Heart right ventricle (tissue), 16 donors: ENCODE results near the gene ENTPD7. TPM values are rescaled to one million over a fixed set of nuclear protein-coding genes. Genes with fewer than 3 reads are reported as not detected.

Source experiments
- ATAC-seq, 8 donors: fragments of 200-7000 bp; cut with Tn5 transposase; one replicate each; pipeline ENCODE4 v1.9.1; 2020; ENCODE audit warnings: mild to moderate bottlenecking in 8 of 8, moderate library complexity in 8 of 8, moderate number of reproducible peaks in 1 of 8
- DNase-seq, 2 donors: peaks; one replicate each; pipeline ENCODE4 v3.0.0-alpha.2; 2020
- H3K27ac ChIP-seq, 10 donors: fragments of 200-600 bp; sonication (generic) in 2 of 10; one replicate each; pipeline versions ENCODE4 v1.5.0 to v1.8.0; 2020 to 2022; ENCODE audit warnings: mild to moderate bottlenecking in 3 of 10
- H3K27me3 ChIP-seq, 7 donors: fragments of 200-600 bp; one replicate each; pipeline ENCODE4 v1.8.0; 2021 to 2022; ENCODE audit warnings: mild to moderate bottlenecking in 2 of 7
- H3K36me3 ChIP-seq, 9 donors: fragments of 200-600 bp; sonication (generic) in 1 of 9; one replicate each; pipeline versions ENCODE4 v1.5.0 to v1.8.0; 2020 to 2022; ENCODE audit warnings: mild to moderate bottlenecking in 2 of 9
- H3K4me1 ChIP-seq, 9 donors: fragments of 200-600 bp; sonication (generic) in 1 of 9; one replicate each; pipeline versions ENCODE4 v1.5.0 to v1.8.0; 2020 to 2022; ENCODE audit warnings: mild to moderate bottlenecking in 4 of 9
- H3K4me3 ChIP-seq, 10 donors: fragments of 200-600 bp; sonication (generic) in 2 of 10; one replicate each; pipeline versions ENCODE4 v1.5.0 to v1.8.0; 2020 to 2022; ENCODE audit warnings: mild to moderate bottlenecking in 7 of 10, moderate library complexity in 2 of 10
- H3K9me3 ChIP-seq, 11 donors: fragments of 200-600 bp in 10 of 11; sonication (generic) in 2 of 11; one replicate each; pipeline versions ENCODE4 v1.5.0 to v1.8.0; 2013 to 2022; ENCODE audit warnings: mild to moderate bottlenecking in 2 of 11, control low read depth in 1 of 11, moderate library complexity in 1 of 11
- CTCF ChIP-seq, 9 donors: fragments of 200-600 bp; sonication (generic) in 2 of 9; IDR thresholded peaks; one replicate each; pipeline versions ENCODE4 v1.5.0 to v1.8.0; 2021 to 2022; ENCODE audit warnings: antibody characterized with exemption in 9 of 9, mild to moderate bottlenecking in 5 of 9, moderate library complexity in 1 of 9
- WGBS, 2 donors: extraction: QIAGEN DNeasy Blood & Tissue Kit; methylation state at CpG; one replicate each; pipeline ENCODE4 v1.1.7; 2013; ENCODE audit warnings: inconsistent platforms in 1 of 2; 5-methylcytosine and 5-hydroxymethylcytosine counted together
- intact Hi-C, 10 donors: fragments of 100-400 bp; cut with DNase I; formaldehyde crosslinking; loops; one replicate each; pipeline versions ENCODE4 v1.11.1 to v1.14.2; 2022
- polyA plus RNA-seq, 2 donors: library from polyadenylated mRNA; stranded (reverse); fragments of 200-250 nt; gene quantifications; one replicate each; pipeline ENCODE4 v1.2.3, GENCODE V29; 2013
- total RNA-seq, 10 donors: library from RNA; stranded (reverse); fragmentation: NEBNext Ultra II Directional in 3 of 10; extraction: Animal tissue kit (Norgen Biotek cat#: 25700) in 3 of 10; gene quantifications; one replicate each; pipeline versions ENCODE4 v1.2.1 to v1.2.4, GENCODE V29; 2021 to 2023
- donor health status: Arrhythmogenic right ventricular cardiomyopathy.
- donor health status: ischemic (EF 13 %, LVEDD 7.1; RV severe dilation, severe dysfunction).
- donor health status: healthy with polysubstance abuse.
- donor health status: DM: no; HTN: yes; CAD: no.
- donor health status: DM: no; HTN: no; CAD: no.
- donor health status: ischemic (EF 25% LVEDD 6.9; RV normal size, moderate dysfunction).
- donor health status: ischemic (EF 25% LVEDD 5.7; RV mildly dilated, moderate dysfunction).
- donor health status: healthy.
- donor health status: DM: yes; HTN: yes; CAD: no.
- donor health status: Ischemic cardiomyopathy.
- donor health status: ischemic (EF 35%, LVEDD 5.7; RV mildly dilated, moderate dysfunction).
- donor health status: nonischemic (EF 11% LVEDD 7.7; RV severe dilation, severe dysfunction).
- donor health status: DM: yes; HTN: yes; CAD: no.
- donor health status: PGD.
- donor health status: ischemic (EF 29% LVEDD 5.4; RV normal size, mild dysfunction).
- donor health status: nonischemic (EF 23%, LVEDD 6.1; RV moderate dilation, normal function).

The ENTPD7 gene
- total and polyA plus RNA-seq, 12 donors = 0.22 to 3.8 (median 2.3) TPM

- TF ChIP-seq CTCF (IDR thresholded peaks at IDR 0.05) = peak in 8 of 9 donors; percentile 7 to 59 (median 54)
- no peak overlapping the region for H3K27ac ChIP-seq
- no peak overlapping the region for H3K4me3 ChIP-seq
- peaks cover 0 to 100% (median 18%) of the 10 kb centered on the region in 9 donors for H3K36me3 ChIP-seq
- no peaks in the 10 kb centered on the region for H3K9me3 ChIP-seq
- H3K4me1 ChIP-seq = no peaks in the 10 kb centered on the region
- no peaks in the 10 kb centered on the region for H3K27me3 ChIP-seq
- peak in 1 of 2 donors; percentile 23 for DNase-seq
- intact Hi-C loops = loop anchor here in 3 of 10 donors (5.0 to 10.0 kb wide), 3 partner anchors 149 to 274 kb away; no protein-coding TSS in a partner anchor
- ATAC-seq = peak in 4 of 8 donors; percentile 63 to 80 (median 71)
These were observed 51.9 kb downstream of the ENTPD7 start for GRCh38 chr10:99711129-99711719.

- no peak for TF ChIP-seq CTCF (IDR thresholded peaks at IDR 0.05)
- intact Hi-C loops = loop anchor here in 3 of 10 donors (5.0 to 10.0 kb wide), 3 partner anchors 152 to 277 kb away; no protein-coding TSS in a partner anchor
- Histone ChIP-seq H3K27me3 (no peaks in the 10 kb centered on the region), H3K9me3 (no peaks in the 10 kb centered on the region), H3K27ac (no peak overlapping the region), H3K4me3 (no peak overlapping the region), H3K4me1 (no peaks in the 10 kb centered on the region), H3K36me3 (peaks cover 0 to 100% (median 39%) of the 10 kb centered on the region in 9 donors)
- ATAC-seq (no peak), DNase-seq (no peak)
- 90 to 92% methylated on average over 5 of the region's 5 CpGs for WGBS, 2 donors
These were observed 55.1 kb downstream of the ENTPD7 start for GRCh38 chr10:99714446-99714845.

- H3K4me1 ChIP-seq = peaks cover 0 to 7% (median 0%) of the 10 kb centered on the region in 9 donors
- H3K27ac ChIP-seq = no peak overlapping the region
- DNase-seq = no peak
- ATAC-seq = peak in 3 of 8 donors; percentile 16 to 35 (median 33)
- intact Hi-C loops = no loop called here
- no peaks in the 10 kb centered on the region for H3K9me3 ChIP-seq
- H3K27me3 ChIP-seq = no peaks in the 10 kb centered on the region
- no peak overlapping the region for H3K4me3 ChIP-seq
- 56 to 62% methylated on average over 2 of the region's 2 CpGs for whole genome bisulfite sequencing, 2 donors
- H3K36me3 ChIP-seq = peaks cover 0 to 100% (median 68%) of the 10 kb centered on the region in 9 donors
- TF ChIP-seq CTCF (IDR thresholded peaks at IDR 0.05) = no peak
These were observed 61.1 kb downstream of the ENTPD7 start for GRCh38 chr10:99720387-99720786.

- Histone ChIP-seq H3K27me3 (no peaks in the 10 kb centered on the region), H3K4me1 (peaks cover 0 to 31% (median 24%) of the 10 kb centered on the region in 9 donors), H3K27ac (no peak overlapping the region), H3K9me3 (no peaks in the 10 kb centered on the region), H3K4me3 (no peak overlapping the region), H3K36me3 (peaks cover 0 to 49% (median 15%) of the 10 kb centered on the region in 9 donors)
- WGBS, 2 donors = 90 to 95% methylated on average over 1 of the region's 1 CpG
- intact Hi-C loops = loop anchor here in 2 of 10 donors (2.0 to 10.0 kb wide), 3 partner anchors 108 to 295 kb away; partner anchors contain the start of genes SLC25A28 (in 2 of the 2) and GOT1 (in 1 of the 2)
- TF ChIP-seq CTCF (IDR thresholded peaks at IDR 0.05) = no peak
- ATAC-seq (no peak), DNase-seq (no peak)
These were observed 70.7 kb downstream of the ENTPD7 start for GRCh38 chr10:99730026-99730425.
